PC-9 (cell line): ENCODE data around the gene KCNK17.

Source experiments
- CTCF ChIP-seq: fragments of 200-600 bp; sonication (generic); conservative IDR thresholded peaks from 2 replicates; pipeline ENCODE4 v1.6.1; 2017; ENCODE audit warnings: mixed run types, antibody characterized with exemption, mild to moderate bottlenecking, moderate library complexity
- EZH2 ChIP-seq: fragments of 200-600 bp; sonication (generic); IDR thresholded peaks from 2 replicates; pipeline ENCODE4 v1.8.0; 2017; ENCODE audit warnings: antibody characterized with exemption, low read depth

- TF ChIP-seq CTCF (no peak), EZH2 (no peak)
Observed at GRCh38 chr6:39287601-39288000, 26.6 kb downstream of the KCNK17 start.
